CD1c-positive myeloid dendritic cell (primary cell): ENCODE measurements around the gene UHMK1.
"Not testable (repeated sequence)": the region's sequence is repeated elsewhere in the genome, so short reads cannot be mapped to it uniquely, and the experiment has no call there.

ENCODE experiments used
- DNase-seq: peaks from one replicate; pipeline ENCODE4 v3.0.0-alpha.2; 2016; ENCODE audit errors: extremely low spot score

UHMK1 gene

GRCh38 chr1:162565460-162565859 is 67.8 kb downstream of the UHMK1 start:
- DNase-seq, result no peak

GRCh38 chr1:162566870-162567269 is 69.3 kb downstream of the UHMK1 start:
- no peak for DNase-seq

GRCh38 chr1:162568802-162569201 is 71.2 kb downstream of the UHMK1 start:
- no peak for DNase-seq

DNA sequence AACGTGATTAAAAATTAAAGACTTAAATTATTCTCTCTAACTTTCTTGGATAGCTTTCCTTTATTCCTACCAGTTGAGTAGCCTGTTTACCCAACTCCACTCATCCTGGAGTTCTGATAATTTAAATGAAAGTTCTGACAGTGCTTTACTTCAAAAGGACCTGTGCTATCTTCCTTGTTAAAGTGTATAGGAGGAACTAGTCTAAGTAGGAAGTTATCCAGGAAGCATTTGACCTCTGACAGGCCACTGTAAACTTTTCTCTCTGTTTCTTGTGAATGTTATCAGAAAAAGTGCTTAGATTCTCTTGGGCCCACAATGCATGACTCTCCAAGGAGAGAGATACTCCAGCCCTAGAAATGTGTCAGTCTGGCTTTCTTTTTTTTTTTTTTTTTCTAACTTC is 73.1 kb downstream of the UHMK1 start:
- peak; percentile 8 for DNase-seq

DNA sequence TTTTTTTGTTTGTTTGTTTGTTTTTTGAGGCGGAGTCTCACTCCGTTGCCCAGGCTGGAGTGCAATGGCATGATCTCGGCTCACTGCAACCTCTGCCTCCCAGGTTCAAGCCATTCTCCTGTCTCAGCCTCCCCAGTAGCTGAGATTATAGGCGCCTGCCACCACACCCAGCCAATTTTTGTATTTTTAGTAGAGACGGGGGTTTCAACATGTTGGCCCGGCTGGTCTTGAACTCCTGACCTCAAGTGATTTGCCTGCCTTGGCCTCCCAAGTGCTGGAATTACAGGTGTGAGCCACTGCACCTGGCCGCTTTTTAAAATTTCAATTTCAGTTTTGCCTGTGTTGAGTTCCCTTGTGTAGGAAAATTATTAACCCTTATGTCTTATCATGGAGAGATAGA is 73.5 kb downstream of the UHMK1 start:
- DNase-seq, result not testable (repeated sequence)

DNA sequence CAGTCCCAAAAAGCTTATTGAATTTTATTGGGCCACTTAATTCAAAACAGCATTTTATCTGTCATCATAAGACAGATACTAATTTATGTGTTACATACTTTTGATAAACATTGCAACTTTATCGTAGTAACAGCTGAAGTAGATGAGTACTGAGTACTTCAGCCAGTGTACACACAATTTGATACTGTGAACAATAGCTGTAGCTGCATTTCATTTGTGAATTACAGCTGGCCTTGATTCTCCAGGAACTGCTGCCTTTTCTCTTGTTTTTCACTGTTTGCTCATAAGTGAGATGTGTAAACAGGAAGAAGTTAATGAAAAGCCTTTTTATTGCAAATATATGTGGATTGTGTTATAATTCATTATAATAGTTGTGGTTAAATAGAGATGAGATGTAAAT is 74.1 kb downstream of the UHMK1 start:
- no peak for DNase-seq

DNA sequence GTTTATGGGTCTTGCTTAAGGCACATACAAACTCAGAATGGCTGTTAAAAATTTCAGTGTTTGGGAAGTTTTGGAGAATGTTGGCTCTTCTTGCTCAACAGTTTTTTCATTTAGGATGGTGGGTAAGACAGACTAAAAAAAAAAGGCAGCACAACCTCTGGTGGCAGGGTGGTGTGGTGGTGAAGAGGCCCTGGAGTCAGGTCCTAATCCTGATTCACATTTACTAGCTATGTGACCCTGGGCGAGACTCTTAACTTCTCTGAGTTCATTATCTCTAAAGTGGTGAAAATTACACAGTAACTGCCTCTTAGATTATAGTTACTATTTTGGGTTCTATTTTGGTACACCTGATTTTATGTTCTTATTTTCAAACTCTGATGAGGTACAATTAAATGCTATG is 75.5 kb downstream of the UHMK1 start:
- DNase-seq, result no peak

- DNase-seq, result no peak
Measured at GRCh38 chr1:162578071-162578700, 80.6 kb downstream of the UHMK1 start.

DNA sequence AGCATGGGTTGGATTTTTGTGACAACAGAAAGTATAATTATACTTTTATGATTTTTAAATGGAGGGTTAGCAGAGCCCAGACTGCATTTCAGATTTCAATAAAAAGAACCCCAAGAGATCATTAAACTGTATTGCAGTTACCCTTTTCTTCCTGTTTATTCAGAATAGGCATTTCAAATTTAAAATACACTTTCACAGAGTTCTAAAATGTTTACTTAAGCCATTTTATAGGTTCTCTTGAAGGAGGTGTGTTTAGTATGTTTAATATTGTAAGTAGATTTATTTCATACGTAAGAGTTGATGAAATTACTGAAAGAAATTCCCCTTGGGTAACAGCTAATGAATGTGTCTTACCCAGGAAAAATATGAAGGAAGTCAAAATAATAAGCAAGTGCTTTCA is 81.3 kb downstream of the UHMK1 start:
- no peak for DNase-seq
